Large intestine (tissue), 3 donors: ENCODE measurements around the gene TRIB2. TPM values are rescaled to one million over a fixed set of nuclear protein-coding genes. Genes with fewer than 3 reads are reported as not detected.

Source experiments
- DNase-seq, 2 donors: peaks; one replicate each; pipeline versions ENCODE4 v3.0.0 to v3.0.0-alpha.2; 2013
- H3K27ac ChIP-seq: one replicate; pipeline ENCODE4 v1.5.1; 2013; ENCODE audit warnings: low read length
- H3K27me3 ChIP-seq: 2 replicates; pipeline ENCODE4 v1.6.1; 2013; ENCODE audit warnings: low read length; ENCODE audit not compliant: control insufficient read depth, insufficient read depth
- H3K36me3 ChIP-seq: 2 replicates; pipeline ENCODE4 v1.6.1; 2013; ENCODE audit warnings: low read length; ENCODE audit not compliant: control insufficient read depth, insufficient read depth
- H3K4me1 ChIP-seq: one replicate; pipeline ENCODE4 v1.6.1; 2013; ENCODE audit warnings: low read length; ENCODE audit not compliant: control insufficient read depth, insufficient read depth
- H3K4me3 ChIP-seq: one replicate; pipeline ENCODE4 v1.5.1; 2013; ENCODE audit warnings: low read length
- H3K9me3 ChIP-seq: one replicate; pipeline ENCODE4 v1.6.1; 2013; ENCODE audit warnings: mild to moderate bottlenecking, low read depth, low read length, moderate library complexity; ENCODE audit not compliant: control insufficient read depth
- WGBS: methylation state at CpG from one replicate; pipeline ENCODE4 v1.1.5; 2013; ENCODE audit warnings: low lambda C conversion rate; ENCODE audit not compliant: insufficient coverage; 5-methylcytosine and 5-hydroxymethylcytosine counted together
- polyA plus RNA-seq: library from polyadenylated mRNA; unstranded; fragments of 120-200 nt; gene quantifications from one replicate; pipeline ENCODE4 v1.2.1, GENCODE V29; 2013

Gene TRIB2
- polyA plus RNA-seq, 1 donor: 26.7 TPM

GRCh38 chr2:12774395-12774727, 57.6 kb downstream of the TRIB2 start:
- H3K36me3 ChIP-seq: no peaks in the 10 kb centered on the region
- H3K27ac ChIP-seq: no peak overlapping the region
- DNase-seq: no peak
- no peaks in the 10 kb centered on the region for H3K9me3 ChIP-seq
- no peaks in the 10 kb centered on the region for H3K27me3 ChIP-seq
- H3K4me1 ChIP-seq: no peaks in the 10 kb centered on the region
- H3K4me3 ChIP-seq: no peak overlapping the region
- WGBS: no CpG with 5 or more reads among the region's 1 CpG

- no peaks in the 10 kb centered on the region for H3K9me3 ChIP-seq
- no peak for DNase-seq
- no peaks in the 10 kb centered on the region for H3K4me1 ChIP-seq
These were observed 59.8 kb downstream of the TRIB2 start for GRCh38 chr2:12776521-12776961.

GRCh38 chr2:12778369-12778768, 61.6 kb downstream of the TRIB2 start:
- WGBS: no CpG with 5 or more reads among the region's 6 CpGs
- H3K4me1 ChIP-seq: no peaks in the 10 kb centered on the region
- no peaks in the 10 kb centered on the region for H3K36me3 ChIP-seq
- no peaks in the 10 kb centered on the region for H3K27me3 ChIP-seq
- H3K9me3 ChIP-seq: no peaks in the 10 kb centered on the region
- H3K4me3 ChIP-seq: no peak overlapping the region
- no peak overlapping the region for H3K27ac ChIP-seq
- no peak for DNase-seq

More at GRCh38 chr2:12776521-12776961, 59.8 kb downstream of the TRIB2 start:
- Histone ChIP-seq H3K4me3 (no peak overlapping the region), H3K27me3 (no peaks in the 10 kb centered on the region), H3K36me3 (no peaks in the 10 kb centered on the region), H3K27ac (no peak overlapping the region)
- no CpG with 5 or more reads among the region's 1 CpG for WGBS

GRCh38 chr2:12778811-12779579, 62.3 kb downstream of the TRIB2 start:
- H3K27ac ChIP-seq: no peak overlapping the region
- H3K4me3 ChIP-seq: no peak overlapping the region
- H3K4me1 ChIP-seq: no peaks in the 10 kb centered on the region
- DNase-seq: no peak
- no peaks in the 10 kb centered on the region for H3K36me3 ChIP-seq
- no CpG with 5 or more reads among the region's 12 CpGs for WGBS
- no peaks in the 10 kb centered on the region for H3K27me3 ChIP-seq
- H3K9me3 ChIP-seq: no peaks in the 10 kb centered on the region

GRCh38 chr2:12781329-12781728, 64.6 kb downstream of the TRIB2 start:
- H3K27ac ChIP-seq: no peak overlapping the region
- no peaks in the 10 kb centered on the region for H3K9me3 ChIP-seq
- no peak for DNase-seq

GRCh38 chr2:12787891-12788801, 71.4 kb downstream of the TRIB2 start:
- Histone ChIP-seq H3K4me1 (no peaks in the 10 kb centered on the region), H3K9me3 (no peaks in the 10 kb centered on the region), H3K4me3 (no peak overlapping the region), H3K27ac (no peak overlapping the region), H3K36me3 (no peaks in the 10 kb centered on the region), H3K27me3 (no peaks in the 10 kb centered on the region)
- 90% methylated on average over 2 of the region's 7 CpGs for WGBS
- no peak for DNase-seq

More at GRCh38 chr2:12781329-12781728, 64.6 kb downstream of the TRIB2 start:
- H3K36me3 ChIP-seq: no peaks in the 10 kb centered on the region
- H3K27me3 ChIP-seq: no peaks in the 10 kb centered on the region
- H3K4me3 ChIP-seq: no peak overlapping the region
- no peaks in the 10 kb centered on the region for H3K4me1 ChIP-seq

- H3K4me3 ChIP-seq: no peak overlapping the region
- no peak for DNase-seq
- H3K4me1 ChIP-seq: no peaks in the 10 kb centered on the region
- no peaks in the 10 kb centered on the region for H3K27me3 ChIP-seq
- H3K36me3 ChIP-seq: no peaks in the 10 kb centered on the region
- no peaks in the 10 kb centered on the region for H3K9me3 ChIP-seq
- 92% methylated on average over 3 of the region's 3 CpGs for WGBS
- H3K27ac ChIP-seq: no peak overlapping the region
These were observed 75.2 kb downstream of the TRIB2 start for GRCh38 chr2:12791906-12792305.
